ENCODE measurements around the gene GNRH2. TPM values are rescaled to one million over a fixed set of nuclear protein-coding genes. Genes with fewer than 3 reads are reported as not detected.

GNRH2 gene
- total RNA-seq, 1 experiment from 2014 or later, result 1.1 TPM

GRCh38 chr20:3081641-3082040 is 38.2 kb downstream of the GNRH2 start:
- Histone ChIP-seq H3K4ac (ENCODE audit: low read depth, low read length) (no peak overlapping the region), H3K18ac (ENCODE audit: insufficient read length, low read depth, low read length) (no peak overlapping the region), H3K4me2 (ENCODE audit: insufficient read depth, insufficient read length, low read length) (peak overlapping the region; percentile 35), H4K5ac (ENCODE audit: insufficient read length, low read depth, low read length) (no peak overlapping the region), H4K91ac (ENCODE audit: insufficient read length, low read depth, low read length) (no peak overlapping the region), H2BK20ac (ENCODE audit: low read depth, low read length, poor library complexity, severe bottlenecking) (no peak overlapping the region), H2BK12ac (ENCODE audit: insufficient read length, low read depth, low read length) (no peak overlapping the region), H4K8ac (replicated peaks; ENCODE audit: insufficient read length, low read depth, low read length) (no peak overlapping the region), H3T11ph (ENCODE audit: low read length) (no peak overlapping the region), H3K23ac (ENCODE audit: insufficient read length, low read depth, low read length) (no peak overlapping the region), H2BK5ac (ENCODE audit: insufficient read length, low read length) (no peak overlapping the region), H3K14ac (ENCODE audit: insufficient read depth, low read length) (no peak overlapping the region), H4K20me1 (ENCODE audit: control insufficient read depth, insufficient read depth, insufficient read length) (no peaks in the 10 kb centered on the region), H3K4me1 (ENCODE audit: insufficient read depth, low read length) (no peaks in the 10 kb centered on the region; the same call in 1 of the 2 replicates), H2AFZ (ENCODE audit: low read length) (no peak overlapping the region), H3K9me3 (ENCODE audit: control insufficient read depth, low read depth, low read length) (no peaks in the 10 kb centered on the region), H3K79me2 (ENCODE audit: insufficient read depth, low read length) (no peaks in the 10 kb centered on the region), H2BK120ac (ENCODE audit: low read depth, low read length, poor library complexity, severe bottlenecking) (no peak overlapping the region), H3K9ac (ENCODE audit: extremely low read depth, insufficient read length, low read length) (no peak overlapping the region), H2AK5ac (ENCODE audit: insufficient read length, low read length) (no peak overlapping the region), H3K79me1 (ENCODE audit: insufficient read depth, low read depth, low read length, poor library complexity, severe bottlenecking) (no peaks in the 10 kb centered on the region), H2BK15ac (ENCODE audit: low read depth, low read length) (no peak overlapping the region), H3K27ac (ENCODE audit: insufficient read length, low read depth, low read length) (no peak overlapping the region), H3K56ac (ENCODE audit: insufficient read length, low read depth, low read length) (no peak overlapping the region), H3K27me3 (ENCODE audit: insufficient read depth, low read length) (peaks cover 29% of the 10 kb centered on the region), H3K23me2 (ENCODE audit: insufficient read length, low read depth, low read length, poor library complexity, severe bottlenecking) (peaks cover 4% of the 10 kb centered on the region)
- TF ChIP-seq CTCF (conservative IDR thresholded peaks at IDR 0.05), result no peak
- Mint-ChIP-seq H3K9me3 (peaks cover 2% of the 10 kb centered on the region in 2 experiments; a peak in 2 of 5 replicates), H3K36me3 (ENCODE audit: insufficient read depth in 1 of 3, low read depth in 3 of 3) (no peaks in the 10 kb centered on the region; a peak in 2 of 7 replicates), H3K27ac (no peak overlapping the region), H3K4me1 (peaks cover 0 to 3% of the 10 kb centered on the region in 2 experiments; a peak in 1 of 4 replicates), H3K4me3 (peak overlapping the region in 1 of 2 experiments; percentile 79; a peak in 2 of 5 replicates), H3K27me3 (ENCODE audit: low read depth) (peaks cover 67% of the 10 kb centered on the region)
- no peak for DNase-seq
- no CpG with 5 or more reads among the region's 11 CpGs for WGBS (ENCODE audit: extremely low coverage, insufficient read length, low lambda C conversion rate)

All from H9 (cell line).